IMR-90 (cell line): ENCODE results near the gene RIPK3. TPM values are rescaled to one million over a fixed set of nuclear protein-coding genes. Genes with fewer than 3 reads are reported as not detected.

Source experiments
- ATAC-seq: fragments of 200-7000 bp; cut with Tn5 transposase; 2 replicates; pipeline ENCODE4 v1.9.1; 2020; ENCODE audit warnings: low read depth, mild to moderate bottlenecking, moderate library complexity
- BruUV-seq: library from RNA; stranded (reverse); fragments of 400-500 nt; replicated peaks from 2 replicates; lab custom pipeline; 2021; lab: Mats Ljungman, UMichigan
- CTCF ChIA-PET: fragments of 300-600 bp; formaldehyde crosslinking; extraction: SDS; loops from one replicate; lab custom pipeline; 2021; ENCODE audit warnings: antibody characterized with exemption; lab: Yijun Ruan, JAX
- POLR2A ChIA-PET: fragments of 300-600 bp; sonication (Branson Sonifier 250); formaldehyde crosslinking; loops from one replicate; lab custom pipeline; 2022; ENCODE audit warnings: antibody characterized with exemption; ENCODE audit not compliant: unreplicated experiment; lab: Charles Lee
- DNase-seq: peaks from one replicate; pipeline ENCODE4 v3.0.0; 2013
- H2AFZ ChIP-seq: replicated peaks from 2 replicates; pipeline ENCODE3; 2013; ENCODE audit warnings: low read length, mild to moderate bottlenecking; ENCODE audit not compliant: poor library complexity
- H2AK5ac ChIP-seq: 2 replicates; pipeline ENCODE4 v1.6.1; 2013; ENCODE audit warnings: low read depth, low read length, inconsistent platforms
- H2AK9ac ChIP-seq: replicated peaks from 2 replicates; pipeline ENCODE3; 2013; ENCODE audit warnings: mild to moderate bottlenecking, low read depth, low read length, moderate library complexity; ENCODE audit not compliant: poor library complexity
- H2BK120ac ChIP-seq: 2 replicates; pipeline ENCODE4 v1.6.1; 2013; ENCODE audit warnings: low read depth, low read length, inconsistent platforms
- H2BK15ac ChIP-seq: 3 replicates; pipeline ENCODE4 v1.6.1; 2013; ENCODE audit warnings: low read depth, low read length, inconsistent platforms
- H2BK20ac ChIP-seq: 2 replicates; pipeline ENCODE4 v1.6.1; 2013; ENCODE audit warnings: low read depth, mild to moderate bottlenecking, inconsistent platforms, low read length, moderate library complexity
- H2BK5ac ChIP-seq: 2 replicates; pipeline ENCODE4 v1.6.1; 2013; ENCODE audit warnings: mild to moderate bottlenecking, low read depth, low read length, inconsistent platforms; ENCODE audit not compliant: poor library complexity, severe bottlenecking
- H3K14ac ChIP-seq: replicated peaks from 2 replicates; pipeline ENCODE4 v1.6.1; 2013; ENCODE audit warnings: low read depth, low read length, inconsistent platforms
- H3K18ac ChIP-seq: 2 replicates; pipeline ENCODE4 v1.6.1; 2013; ENCODE audit warnings: low read depth, low read length, control low read depth
- H3K23ac ChIP-seq: 2 replicates; pipeline ENCODE4 v1.6.1; 2013; ENCODE audit warnings: low read depth, low read length, inconsistent platforms
- H3K27ac ChIP-seq: 2 replicates; pipeline ENCODE4 v1.5.1; 2013; ENCODE audit warnings: mild to moderate bottlenecking, control low read depth, low read length; ENCODE audit not compliant: insufficient read depth
- H3K27me3 ChIP-seq: 2 replicates; pipeline ENCODE4 v1.6.1; 2013; ENCODE audit warnings: low read length; ENCODE audit not compliant: control insufficient read depth, insufficient read depth
- H3K36me3 ChIP-seq: 2 replicates; pipeline ENCODE4 v1.6.1; 2013; ENCODE audit warnings: low read length, mixed read lengths; ENCODE audit not compliant: control insufficient read depth, insufficient read depth
- H3K4ac ChIP-seq: 2 replicates; pipeline ENCODE4 v1.6.1; 2013; ENCODE audit warnings: low read depth, low read length, inconsistent platforms
- H3K4me1 ChIP-seq: 2 replicates; pipeline ENCODE4 v1.6.1; 2013; ENCODE audit warnings: low read length, mixed read lengths; ENCODE audit not compliant: control insufficient read depth, insufficient read depth
- H3K4me2 ChIP-seq: 2 replicates; pipeline ENCODE4 v1.6.1; 2013; ENCODE audit warnings: low read depth, mild to moderate bottlenecking, control low read depth, low read length, moderate library complexity
- H3K4me3 ChIP-seq: 2 replicates; pipeline ENCODE4 v1.5.1; 2013; ENCODE audit warnings: low read depth, mild to moderate bottlenecking, control low read depth, low read length, moderate library complexity; ENCODE audit not compliant: insufficient read depth
- H3K56ac ChIP-seq: 2 replicates; pipeline ENCODE4 v1.6.1; 2013; ENCODE audit warnings: low read length, inconsistent platforms; ENCODE audit not compliant: insufficient read depth; ENCODE audit errors: extremely low read depth
- H3K79me1 ChIP-seq, 2 experiments: 2 replicates each; pipeline ENCODE4 v1.6.1; 2013; ENCODE audit warnings: low read length in 2 of 2, inconsistent platforms in 1 of 2, low read depth in 1 of 2
- H3K9ac ChIP-seq: 2 replicates; pipeline ENCODE4 v1.6.1; 2013; ENCODE audit warnings: low read depth, low read length, control low read depth
- H3K9me1 ChIP-seq: 2 replicates; pipeline ENCODE4 v1.6.1; 2013; ENCODE audit warnings: low read length, inconsistent platforms; ENCODE audit not compliant: insufficient read depth
- H3K9me3 ChIP-seq: 2 replicates; pipeline ENCODE4 v1.6.1; 2013; ENCODE audit warnings: low read length; ENCODE audit not compliant: control insufficient read depth, insufficient read depth
- H4K20me1 ChIP-seq: 2 replicates; pipeline ENCODE4 v1.6.1; 2013; ENCODE audit warnings: low read length, inconsistent platforms; ENCODE audit not compliant: insufficient read depth
- H4K5ac ChIP-seq: 2 replicates; pipeline ENCODE4 v1.6.1; 2013; ENCODE audit warnings: mild to moderate bottlenecking, low read depth, low read length, control low read depth
- H4K8ac ChIP-seq, 2 experiments: 2 replicates each; pipeline ENCODE4 v1.6.1; 2013; ENCODE audit warnings: low read depth in 2 of 2, low read length in 2 of 2, control low read depth in 1 of 2, inconsistent platforms in 1 of 2
- H4K91ac ChIP-seq: 2 replicates; pipeline ENCODE4 v1.6.1; 2013; ENCODE audit warnings: low read depth, low read length, inconsistent platforms; ENCODE audit not compliant: insufficient read depth
- BHLHE40 ChIP-seq: fragments of 150-350 bp; IDR thresholded peaks from 2 replicates; pipeline ENCODE4 v1.6.1; 2016; ENCODE audit warnings: mild to moderate bottlenecking, low read depth, low read length
- FOS ChIP-seq: fragments of 150-350 bp; IDR thresholded peaks from 2 replicates; pipeline ENCODE4 v1.6.1; 2016; ENCODE audit warnings: low read depth, low read length
- MAZ ChIP-seq: IDR thresholded peaks from 2 replicates; pipeline ENCODE4 v1.6.1; 2012; ENCODE audit warnings: low read depth, mild to moderate bottlenecking, low read length, improper control_type of control experiment, moderate library complexity, borderline replicate concordance
- MXI1 ChIP-seq: IDR thresholded peaks from 2 replicates; pipeline ENCODE4 v1.6.1; 2012; ENCODE audit warnings: low read depth, mild to moderate bottlenecking, low read length, moderate library complexity, borderline replicate concordance
- NFE2L2 ChIP-seq: fragments of 150-350 bp; IDR thresholded peaks from 2 replicates; pipeline ENCODE4 v1.6.1; 2016; ENCODE audit warnings: low read depth, mild to moderate bottlenecking, low read length
- POLR2A ChIP-seq: IDR thresholded peaks from 2 replicates; pipeline ENCODE4 v1.6.1; 2012; ENCODE audit warnings: mild to moderate bottlenecking, low read depth, low read length
- RAD21 ChIP-seq: IDR thresholded peaks from 2 replicates; pipeline ENCODE4 v1.6.1; 2012; ENCODE audit warnings: low read length, improper control_type of control experiment
- RCOR1 ChIP-seq: IDR thresholded peaks from 2 replicates; pipeline ENCODE4 v1.6.1; 2012; ENCODE audit warnings: mild to moderate bottlenecking, low read length, improper control_type of control experiment; ENCODE audit not compliant: insufficient replicate concordance
- RFX5 ChIP-seq: IDR thresholded peaks from 2 replicates; pipeline ENCODE4 v1.8.0; 2012; ENCODE audit warnings: low read depth, mild to moderate bottlenecking, low read length, moderate library complexity
- SMC3 ChIP-seq: fragments of 150-350 bp; IDR thresholded peaks from 2 replicates; pipeline ENCODE4 v1.6.1; 2016; ENCODE audit warnings: low read depth, mild to moderate bottlenecking, antibody characterized with exemption, low read length, moderate library complexity
- WGBS, 2 experiments: methylation state at CpG; one replicate each; pipeline versions ENCODE4 v1.1.5 to v1.1.7; 2013; ENCODE audit warnings: missing lambda C conversion rate in 2 of 2; ENCODE audit not compliant: insufficient read length in 1 of 2; ENCODE audit errors: extremely low coverage in 2 of 2; 5-methylcytosine and 5-hydroxymethylcytosine counted together
- dilution Hi-C: fragments of 300-500 bp; cut with HindIII; formaldehyde crosslinking; loops from one replicate; pipeline ENCODE4 v1.14.3; 2018; ENCODE audit warnings: low sequenced_read_pairs; ENCODE audit not compliant: unreplicated experiment
- in situ Hi-C: fragments of 300-500 bp; cut with MboI; formaldehyde crosslinking; loops from 3 replicates; pipeline ENCODE4 v1.14.3; 2019; ENCODE audit warnings: low sequenced_read_pairs, inconsistent platforms, mixed read lengths
- intact Hi-C: fragments of 100-400 bp; cut with micrococcal nuclease; formaldehyde crosslinking; loops from 2 replicates; pipeline ENCODE4 v1.10.0; 2022
- polyA plus RNA-seq, 3 experiments: library from polyadenylated mRNA; depleted of rRNA; stranded (reverse); fragments of >200 nt; gene quantifications; 2 replicates each; pipeline ENCODE4 v1.2.3, GENCODE V29; 2012; ENCODE audit warnings: low replicate concordance in 1 of 3
- total RNA-seq: library from RNA; depleted of rRNA; stranded (reverse); fragments of >200 nt; gene quantifications from 2 replicates; pipeline ENCODE4 v1.2.3, GENCODE V29; 2012

Gene RIPK3
- total and polyA plus RNA-seq, 2 of the 4 experiments (the other 2 are of a cell fraction): 0.09 TPM; not detected in 1

- in situ Hi-C loops (no loop called here), dilution Hi-C loops (no loop called here)
- no peak for ATAC-seq
These were observed 8.4 kb upstream of the RIPK3 start for GRCh38 chr14:24348186-24348585.

More at GRCh38 chr14:24348186-24348585, 8.4 kb upstream of the RIPK3 start:
- Histone ChIP-seq H2BK5ac (no peak overlapping the region), H3K79me1 (no peaks in the 10 kb centered on the region), H2AK9ac (no peak overlapping the region), H4K91ac (no peak overlapping the region), H3K4me2 (no peak overlapping the region), H3K56ac (no peak overlapping the region), H4K8ac (no peak overlapping the region), H3K23ac (no peak overlapping the region), H3K27me3 (peaks cover 39% of the 10 kb centered on the region), H3K9ac (no peak overlapping the region), H3K9me3 (no peaks in the 10 kb centered on the region), H3K18ac (no peak overlapping the region), H3K14ac (no peak overlapping the region), H3K4ac (no peak overlapping the region), H4K20me1 (no peaks in the 10 kb centered on the region), H2BK20ac (no peak overlapping the region), H3K4me1 (peaks cover 5% of the 10 kb centered on the region), H3K4me3 (no peak overlapping the region), H2BK120ac (no peak overlapping the region), H4K5ac (no peak overlapping the region), H2AK5ac (no peak overlapping the region), H3K27ac (no peak overlapping the region), H2AFZ (no peak overlapping the region), H3K36me3 (no peaks in the 10 kb centered on the region), H2BK15ac (no peak overlapping the region), H3K9me1 (no peaks in the 10 kb centered on the region)
- TF ChIP-seq NFE2L2 (no peak), MAZ (no peak), FOS (no peak), BHLHE40 (no peak), POLR2A (no peak), RFX5 (no peak), SMC3 (no peak), RAD21 (no peak), RCOR1 (no peak), MXI1 (no peak)
- no CpG with 5 or more reads among the region's 2 CpGs for WGBS, 2 experiments
- ChIA-PET POLR2A (no interaction called here), CTCF (interaction anchor here (0.5 to 1.2 kb wide), 4 partner anchors 11 to 81 kb away, joined by 3 to 7 read pairs (median 5); no protein-coding TSS in a partner anchor)
- DNase-seq: no peak
- intact Hi-C loops: no loop called here
- BruUV-seq: no TSS peak
